Sigmoid colon (tissue), 7 donors: ENCODE data around the gene DDI2. TPM values are rescaled to one million over a fixed set of nuclear protein-coding genes. Genes with fewer than 3 reads are reported as not detected.

ENCODE experiments used
- DNase-seq: peaks from one replicate; pipeline ENCODE4 v3.0.0-alpha.2; 2019
- H3K27ac ChIP-seq, 4 donors: fragments of 200-600 bp; sonication (generic); one replicate each; pipeline ENCODE4 v1.5.1; 2016 to 2019; ENCODE audit warnings: mild to moderate bottlenecking in 1 of 4
- H3K27me3 ChIP-seq, 3 donors: fragments of 200-600 bp; sonication (generic); one replicate each; pipeline ENCODE4 v1.5.1; 2019; ENCODE audit warnings: mild to moderate bottlenecking in 1 of 3
- H3K36me3 ChIP-seq, 4 donors: fragments of 200-600 bp; sonication (generic); one replicate each; pipeline ENCODE4 v1.5.1; 2016 to 2019
- H3K4me1 ChIP-seq, 4 donors: fragments of 200-600 bp; sonication (generic); one replicate each; pipeline ENCODE4 v1.5.1; 2017 to 2019
- H3K4me3 ChIP-seq, 4 donors: fragments of 200-600 bp; sonication (generic); one replicate each; pipeline ENCODE4 v1.5.1; 2017 to 2019; ENCODE audit warnings: mild to moderate bottlenecking in 2 of 4, moderate library complexity in 1 of 4
- H3K9me3 ChIP-seq, 4 donors: fragments of 200-600 bp in 3 of 4; sonication (generic) in 3 of 4; one replicate each; pipeline versions ENCODE4 v1.5.1 to v1.6.1; 2013 to 2019
- CTCF ChIP-seq, 4 experiments: fragments of 450-650 bp in 3 of 4; fragments of 200-600 bp in 1 of 4; IDR thresholded peaks; one replicate each; pipeline ENCODE4 v1.5.1; 2016 to 2019; ENCODE audit warnings: antibody characterized with exemption in 4 of 4, mild to moderate bottlenecking in 3 of 4, moderate library complexity in 2 of 4
- EP300 ChIP-seq, 4 donors: sonication (generic); formaldehyde crosslinking; IDR thresholded peaks; one replicate each; pipeline ENCODE4 v1.6.1; 2017; ENCODE audit warnings: antibody characterized with exemption in 4 of 4
- POLR2A ChIP-seq, 2 donors: fragments of 450-650 bp; IDR thresholded peaks; one replicate each; pipeline ENCODE4 v1.6.1; 2016; ENCODE audit warnings: antibody characterized with exemption in 2 of 2, mild to moderate bottlenecking in 2 of 2, moderate library complexity in 2 of 2
- POLR2AphosphoS5 ChIP-seq, 4 donors: sonication (generic); formaldehyde crosslinking; IDR thresholded peaks; one replicate each; pipeline ENCODE4 v1.6.1; 2017; ENCODE audit warnings: antibody characterized with exemption in 4 of 4
- WGBS, 2 donors: extraction: QIAGEN DNeasy Blood & Tissue Kit; methylation state at CpG; one replicate each; pipeline ENCODE4 v1.1.7; 2013; 5-methylcytosine and 5-hydroxymethylcytosine counted together
- intact Hi-C: fragments of 100-400 bp; cut with DNase I; formaldehyde crosslinking; loops from one replicate; pipeline ENCODE4 v1.15.1; 2023
- polyA plus RNA-seq, 3 donors: library from polyadenylated mRNA; stranded (reverse); fragments of 200-250 nt; gene quantifications; one replicate each; pipeline ENCODE4 v1.2.3, GENCODE V29; 2013
- total RNA-seq, 4 donors: library from RNA; depleted of rRNA; stranded (reverse); fragments of >200 nt; gene quantifications; one replicate each; pipeline ENCODE4 v1.1.0, GENCODE V29; 2016
- donor health status: healthy with polysubstance abuse.
- donor health status: Bipolar disorder and iron deficiency.
- donor health status: healthy.

The DDI2 gene
- total and polyA plus RNA-seq, 7 donors, result 3.0 to 27.3 (median 13.4) TPM

- intact Hi-C loops, result no loop called here
- 47 to 68% methylated on average over 6 of the region's 6 CpGs for WGBS, 2 donors
- no peak overlapping the region for H3K4me3 ChIP-seq
- peaks cover 0 to 13% (median 4%) of the 10 kb centered on the region in 4 donors for H3K36me3 ChIP-seq
- H3K4me1 ChIP-seq, result peaks cover 0 to 4% (median 1%) of the 10 kb centered on the region in 4 donors
- H3K9me3 ChIP-seq, result no peaks in the 10 kb centered on the region
- TF ChIP-seq CTCF (IDR thresholded peaks at IDR 0.05) (no peak), EP300 (IDR thresholded peaks at IDR 0.05) (no peak), POLR2A (IDR thresholded peaks at IDR 0.05) (no peak), POLR2AphosphoS5 (IDR thresholded peaks at IDR 0.05) (no peak)
- H3K27me3 ChIP-seq, result no peaks in the 10 kb centered on the region
- H3K27ac ChIP-seq, result no peak overlapping the region
- DNase-seq, result no peak
These were observed 42.5 kb upstream of the DDI2 start for GRCh38 chr1:15574741-15575140.

- Histone ChIP-seq H3K36me3 (peaks cover 0 to 4% (median 1%) of the 10 kb centered on the region in 4 donors), H3K27me3 (no peaks in the 10 kb centered on the region), H3K4me3 (no peak overlapping the region), H3K27ac (no peak overlapping the region), H3K4me1 (peaks cover 0 to 5% (median 3%) of the 10 kb centered on the region in 4 donors), H3K9me3 (no peaks in the 10 kb centered on the region)
- no peak for DNase-seq
- intact Hi-C loops, result no loop called here
- TF ChIP-seq POLR2AphosphoS5 (IDR thresholded peaks at IDR 0.05) (no peak), EP300 (IDR thresholded peaks at IDR 0.05) (no peak), POLR2A (IDR thresholded peaks at IDR 0.05) (no peak), CTCF (IDR thresholded peaks at IDR 0.05) (no peak)
- WGBS, 2 donors, result 96 to 98% methylated on average over 7 of the region's 7 CpGs
These were observed 41.6 kb upstream of the DDI2 start for GRCh38 chr1:15575549-15576150.

- no peak for TF ChIP-seq EP300 (IDR thresholded peaks at IDR 0.05)
- no peak for TF ChIP-seq CTCF (IDR thresholded peaks at IDR 0.05)
- no peak for TF ChIP-seq POLR2A (IDR thresholded peaks at IDR 0.05)
- TF ChIP-seq POLR2AphosphoS5 (IDR thresholded peaks at IDR 0.05), result no peak
- H3K36me3 ChIP-seq, result no peaks in the 10 kb centered on the region
- H3K27me3 ChIP-seq, result no peaks in the 10 kb centered on the region
- WGBS, 2 donors, result 55 to 92% methylated on average over 4 of the region's 4 CpGs
- H3K9me3 ChIP-seq, result no peaks in the 10 kb centered on the region
- DNase-seq, result no peak
- intact Hi-C loops, result no loop called here
- no peak overlapping the region for H3K4me3 ChIP-seq
- H3K4me1 ChIP-seq, result peaks cover 0 to 5% (median 3%) of the 10 kb centered on the region in 4 donors
- H3K27ac ChIP-seq, result no peak overlapping the region
These were observed 39.6 kb upstream of the DDI2 start for GRCh38 chr1:15577691-15578090.

- WGBS, 2 donors, result 72 to 80% methylated on average over 16 of the region's 16 CpGs
- H3K36me3 ChIP-seq, result no peaks in the 10 kb centered on the region
- peaks cover 0 to under 1% (median 0%) of the 10 kb centered on the region in 3 donors for H3K27me3 ChIP-seq
- H3K4me1 ChIP-seq, result peaks cover 0 to 5% (median 4%) of the 10 kb centered on the region in 4 donors
- H3K9me3 ChIP-seq, result no peaks in the 10 kb centered on the region
- intact Hi-C loops, result no loop called here
- no peak for DNase-seq
- no peak overlapping the region for H3K4me3 ChIP-seq
- TF ChIP-seq EP300 (IDR thresholded peaks at IDR 0.05) (no peak), POLR2A (IDR thresholded peaks at IDR 0.05) (no peak), CTCF (IDR thresholded peaks at IDR 0.05) (no peak), POLR2AphosphoS5 (IDR thresholded peaks at IDR 0.05) (no peak)
- H3K27ac ChIP-seq, result no peak overlapping the region
These were observed 38.2 kb upstream of the DDI2 start for GRCh38 chr1:15578921-15579682.
